ENCODE data around the gene PCNP. TPM values are rescaled to one million over a fixed set of nuclear protein-coding genes. Genes with fewer than 3 reads are reported as not detected.
"Not testable (repeated sequence)": the region's sequence is repeated elsewhere in the genome, so short reads cannot be mapped to it uniquely, and the experiment has no call there.

PCNP gene
- total RNA-seq, 4 donors from 2014 or later = 57.6 to 68.6 (median 63.2) TPM

- in situ Hi-C loops (cut with MboI; ENCODE audit: low sequenced_read_pairs in 4 of 4) = no loop called here
- Histone ChIP-seq H3K27me3 (no peaks in the 10 kb centered on the region), H3K4me3 (no peak overlapping the region), H3K36me3 (peaks cover 0 to 5% of the 10 kb centered on the region in 2 donors), H3K4me1 (no peaks in the 10 kb centered on the region), H3K9me3 (no peaks in the 10 kb centered on the region), H3K27ac (no peak overlapping the region)
- intact Hi-C loops (cut with DNase I; ENCODE audit: low total_unique reads) = no loop called here
- no peak for TF ChIP-seq CTCF (IDR thresholded peaks at IDR 0.05 in 4 of 5, conservative IDR thresholded peaks at IDR 0.05 in 1 of 5)
- no peak for TF ChIP-seq POLR2A (IDR thresholded peaks at IDR 0.05)
- DNase-seq = no peak
- ATAC-seq = no peak
Measured at GRCh38 chr3:101602731-101603130, 28.8 kb downstream of the PCNP start.

GRCh38 chr3:101603184-101603583, 29.2 kb downstream of the PCNP start:
- Histone ChIP-seq H3K9me3 (no peaks in the 10 kb centered on the region), H3K36me3 (peaks cover 0 to under 1% of the 10 kb centered on the region in 2 donors), H3K4me3 (no peak overlapping the region), H3K27ac (no peak overlapping the region), H3K4me1 (no peaks in the 10 kb centered on the region), H3K27me3 (no peaks in the 10 kb centered on the region)
- TF ChIP-seq CTCF (IDR thresholded peaks at IDR 0.05 in 4 of 5, conservative IDR thresholded peaks at IDR 0.05 in 1 of 5) (no peak), POLR2A (IDR thresholded peaks at IDR 0.05) (no peak)
- intact Hi-C loops (cut with DNase I; ENCODE audit: low total_unique reads) (no loop called here), in situ Hi-C loops (cut with MboI; ENCODE audit: low sequenced_read_pairs in 4 of 4) (no loop called here)
- DNase-seq (no peak), ATAC-seq (no peak)

- intact Hi-C loops (cut with DNase I; ENCODE audit: low total_unique reads); H3K36me3 ChIP-seq; H3K4me1 ChIP-seq; H3K27me3 ChIP-seq; H3K27ac ChIP-seq; H3K9me3 ChIP-seq; ATAC-seq; H3K4me3 ChIP-seq; DNase-seq; in situ Hi-C loops (cut with MboI; ENCODE audit: low sequenced_read_pairs in 4 of 4): not testable (repeated sequence)
Measured at GRCh38 chr3:101605398-101605797, 31.4 kb downstream of the PCNP start.

GRCh38 chr3:101611023-101611422, 37.0 kb downstream of the PCNP start:
- intact Hi-C loops (cut with DNase I; ENCODE audit: low total_unique reads) = no loop called here
- Histone ChIP-seq H3K27ac (no peak overlapping the region), H3K36me3 (no peaks in the 10 kb centered on the region), H3K4me3 (no peak overlapping the region), H3K27me3 (no peaks in the 10 kb centered on the region), H3K9me3 (no peaks in the 10 kb centered on the region), H3K4me1 (no peaks in the 10 kb centered on the region)
- no peak for DNase-seq
- TF ChIP-seq POLR2A (IDR thresholded peaks at IDR 0.05) = no peak
- TF ChIP-seq CTCF (IDR thresholded peaks at IDR 0.05 in 4 of 5, conservative IDR thresholded peaks at IDR 0.05 in 1 of 5) = no peak
- ATAC-seq = no peak
- in situ Hi-C loops (cut with MboI; ENCODE audit: low sequenced_read_pairs in 4 of 4) = no loop called here

- intact Hi-C loops (cut with DNase I; ENCODE audit: low total_unique reads); ATAC-seq; H3K27ac ChIP-seq; H3K27me3 ChIP-seq; H3K4me1 ChIP-seq; DNase-seq; H3K4me3 ChIP-seq; H3K36me3 ChIP-seq; H3K9me3 ChIP-seq; in situ Hi-C loops (cut with MboI; ENCODE audit: low sequenced_read_pairs in 4 of 4): not testable (repeated sequence)
Measured at GRCh38 chr3:101613014-101613413, 39.0 kb downstream of the PCNP start.

GRCh38 chr3:101615525-101615924, 41.5 kb downstream of the PCNP start:
- TF ChIP-seq POLR2A (IDR thresholded peaks at IDR 0.05) (no peak), CTCF (IDR thresholded peaks at IDR 0.05 in 4 of 5, conservative IDR thresholded peaks at IDR 0.05 in 1 of 5) (no peak)
- no peak for ATAC-seq
- Histone ChIP-seq H3K4me1 (no peaks in the 10 kb centered on the region), H3K27ac (no peak overlapping the region), H3K36me3 (no peaks in the 10 kb centered on the region), H3K9me3 (no peaks in the 10 kb centered on the region), H3K4me3 (no peak overlapping the region), H3K27me3 (no peaks in the 10 kb centered on the region)
- no peak for DNase-seq
- intact Hi-C loops (cut with DNase I; ENCODE audit: low total_unique reads) = no loop called here
- in situ Hi-C loops (cut with MboI; ENCODE audit: low sequenced_read_pairs in 4 of 4) = no loop called here
